CD4-positive, alpha-beta memory T cell (primary cell): ENCODE data around the gene ASB18. TPM values are rescaled to one million over a fixed set of nuclear protein-coding genes. Genes with fewer than 3 reads are reported as not detected.

ENCODE experiments used
- CTCF ChIA-PET: fragments of 350-600 bp; sonication (Branson Sonifier 250); formaldehyde crosslinking; loops from one replicate; lab custom pipeline; 2021; ENCODE audit warnings: inconsistent platforms; ENCODE audit not compliant: partially characterized antibody; lab: Charles Lee
- POLR2A ChIA-PET: fragments of 350-600 bp; sonication (Branson Sonifier 250); formaldehyde crosslinking; loops from one replicate; lab custom pipeline; 2021; ENCODE audit not compliant: partially characterized antibody; lab: Charles Lee
- DNase-seq, 5 donors: peaks; one replicate each; pipeline versions ENCODE4 v3.0.0 to v3.0.0-alpha.2; 2020 to 2022; ENCODE audit warnings: mixed read lengths in 1 of 5
- H3K27ac ChIP-seq: one replicate; pipeline ENCODE4 v1.7.0; 2013; ENCODE audit warnings: low read depth, low read length
- H3K27me3 ChIP-seq: 2 replicates; pipeline ENCODE4 v1.7.0; 2013; ENCODE audit warnings: mild to moderate bottlenecking, low read length, moderate library complexity; ENCODE audit not compliant: insufficient read depth
- H3K36me3 ChIP-seq: 2 replicates; pipeline ENCODE4 v1.7.0; 2013; ENCODE audit warnings: mild to moderate bottlenecking, low read length, moderate library complexity; ENCODE audit not compliant: insufficient read depth
- H3K4me1 ChIP-seq: 2 replicates; pipeline ENCODE4 v1.7.0; 2013; ENCODE audit warnings: mild to moderate bottlenecking, low read length, moderate library complexity; ENCODE audit not compliant: insufficient read depth
- H3K4me3 ChIP-seq, 2 donors: one replicate each; pipeline ENCODE4 v1.7.0; 2013; ENCODE audit warnings: low read length in 2 of 2, mild to moderate bottlenecking in 1 of 2
- H3K9me3 ChIP-seq, 2 donors: one replicate each; pipeline ENCODE4 v1.7.0; 2013; ENCODE audit warnings: low read length in 2 of 2, control low read depth in 1 of 2; ENCODE audit not compliant: control insufficient read depth in 1 of 2
- H3K27ac Mint-ChIP-seq, 7 donors: one replicate each; pipeline ENCODE4 v1.8.0; 2020 to 2021; ENCODE audit warnings: mixed read lengths in 7 of 7, mild to moderate bottlenecking in 6 of 7, inconsistent platforms in 3 of 7, moderate library complexity in 3 of 7
- H3K27me3 Mint-ChIP-seq, 2 donors: one replicate each; pipeline ENCODE4 v1.8.0; 2020 to 2021; ENCODE audit warnings: mixed read lengths in 2 of 2
- H3K36me3 Mint-ChIP-seq, 2 donors: one replicate each; pipeline ENCODE4 v1.8.0; 2020 to 2021; ENCODE audit warnings: mixed read lengths in 2 of 2, inconsistent platforms in 1 of 2, mild to moderate bottlenecking in 1 of 2
- H3K4me1 Mint-ChIP-seq, 4 donors: one replicate each; pipeline ENCODE4 v1.8.0; 2020 to 2021; ENCODE audit warnings: mixed read lengths in 4 of 4, mild to moderate bottlenecking in 1 of 4
- H3K4me3 Mint-ChIP-seq, 8 donors: one replicate each; pipeline ENCODE4 v1.8.0; 2020 to 2021; ENCODE audit warnings: mixed read lengths in 8 of 8, mild to moderate bottlenecking in 7 of 8, moderate library complexity in 6 of 8, inconsistent platforms in 3 of 8
- H3K9me3 Mint-ChIP-seq, 8 donors: one replicate each; pipeline ENCODE4 v1.8.0; 2020 to 2021; ENCODE audit warnings: mixed read lengths in 8 of 8, mild to moderate bottlenecking in 5 of 8, inconsistent platforms in 3 of 8, moderate library complexity in 1 of 8
- intact Hi-C: fragments of 100-400 bp; cut with micrococcal nuclease; formaldehyde crosslinking; loops from one replicate; pipeline ENCODE4 v1.15.1; 2023
- polyA plus RNA-seq, 2 donors: library from polyadenylated mRNA; unstranded; fragments of 300-500 nt; fragmentation: Illumina TruSeq; gene quantifications; one replicate each; pipeline ENCODE4 v1.2.3, GENCODE V29; 2021
- total RNA-seq, 2 experiments: library from RNA; stranded (reverse); gene quantifications; one replicate each; pipeline ENCODE4 v1.2.3, GENCODE V29; 2021

Gene ASB18
- total and polyA plus RNA-seq, 4 experiments from 2014 or later: not detected

DNA sequence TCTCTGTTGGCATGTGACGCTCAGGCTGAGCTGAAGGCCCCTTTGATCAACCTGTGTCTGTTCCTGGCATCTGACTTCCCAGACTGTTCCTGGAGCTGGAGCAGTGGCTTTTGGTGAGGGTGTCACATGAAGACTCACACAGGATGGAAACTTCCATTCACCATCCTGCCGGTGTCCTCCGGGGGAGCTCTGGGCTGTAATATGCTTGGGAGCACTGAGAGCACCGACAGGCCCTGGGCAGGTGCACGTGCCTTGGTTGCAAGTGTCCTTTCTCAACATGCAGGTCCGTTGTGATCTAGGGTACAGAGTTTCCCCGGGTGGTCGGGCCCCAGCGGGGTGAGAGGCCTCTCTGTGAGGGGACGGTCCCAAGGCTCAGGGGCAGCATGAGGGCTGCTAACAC lies 71.2 kb downstream of the ASB18 start:
- Mint-ChIP-seq H3K27me3 (peaks cover 3% of the 10 kb centered on the region in 2 donors), H3K4me3 (no peak overlapping the region), H3K9me3 (no peaks in the 10 kb centered on the region), H3K36me3 (no peaks in the 10 kb centered on the region), H3K27ac (no peak overlapping the region), H3K4me1 (no peaks in the 10 kb centered on the region)
- intact Hi-C loops: no loop called here
- DNase-seq: no peak
- H3K9me3 ChIP-seq: no peaks in the 10 kb centered on the region
- H3K36me3 ChIP-seq: no peaks in the 10 kb centered on the region
- H3K4me1 ChIP-seq: no peaks in the 10 kb centered on the region
- CTCF ChIA-PET: interaction anchor here (2.0 kb wide), 1 partner anchor 12 kb away, joined by 5 read pairs; no protein-coding TSS in a partner anchor
- no peak overlapping the region for H3K4me3 ChIP-seq
- POLR2A ChIA-PET: no interaction called here
- H3K27ac ChIP-seq: no peak overlapping the region
- no peaks in the 10 kb centered on the region for H3K27me3 ChIP-seq

DNA sequence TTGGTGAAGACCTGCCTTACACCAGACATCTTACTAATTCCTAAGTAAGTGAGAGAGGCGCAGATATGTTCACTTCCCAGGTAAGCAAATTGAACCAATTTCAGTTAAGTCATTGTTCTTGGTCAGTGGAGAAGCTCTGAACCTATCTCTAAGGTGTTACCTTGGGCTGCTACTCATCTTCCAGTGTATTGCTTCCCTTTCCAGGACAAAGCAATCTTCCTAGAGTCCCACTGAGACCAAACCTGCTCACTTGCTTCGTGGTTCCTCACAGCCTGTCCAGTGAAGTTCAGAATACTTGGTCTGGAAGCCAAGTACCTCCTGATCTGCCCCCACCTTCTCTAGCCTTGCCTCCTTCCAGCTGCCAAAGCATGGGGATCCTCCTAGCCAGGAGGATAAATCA lies 73.5 kb downstream of the ASB18 start:
- Mint-ChIP-seq H3K4me3 (no peak overlapping the region), H3K9me3 (peaks cover 0 to 5% (median 0%) of the 10 kb centered on the region in 8 donors), H3K4me1 (no peaks in the 10 kb centered on the region), H3K27ac (no peak overlapping the region), H3K36me3 (no peaks in the 10 kb centered on the region), H3K27me3 (peaks cover 3 to 4% of the 10 kb centered on the region in 2 donors)
- ChIA-PET CTCF (no interaction called here), POLR2A (no interaction called here)
- Histone ChIP-seq H3K9me3 (no peaks in the 10 kb centered on the region), H3K36me3 (no peaks in the 10 kb centered on the region), H3K4me1 (no peaks in the 10 kb centered on the region), H3K27ac (no peak overlapping the region), H3K27me3 (no peaks in the 10 kb centered on the region), H3K4me3 (no peak overlapping the region)
- DNase-seq: no peak
- intact Hi-C loops: no loop called here

DNA sequence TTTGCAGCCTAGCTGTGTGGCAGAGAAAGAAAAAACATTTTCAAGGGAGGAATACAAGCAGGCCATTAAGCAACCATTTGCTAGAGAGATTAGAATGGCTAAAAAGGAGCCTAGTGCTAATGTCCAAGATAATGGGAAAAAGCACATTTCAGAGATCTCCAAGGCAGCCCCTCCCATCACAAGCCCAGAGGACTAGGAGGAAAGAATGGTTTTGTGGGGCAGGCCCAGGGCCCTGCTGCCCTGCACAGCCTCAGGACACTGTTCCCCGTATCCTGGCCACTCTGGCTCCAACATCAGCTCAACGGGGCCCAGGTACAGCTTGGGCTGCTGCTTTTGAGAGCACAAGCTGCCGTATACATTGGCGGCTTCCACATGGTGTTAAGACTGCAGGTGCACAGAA lies 79.5 kb downstream of the ASB18 start:
- H3K27me3 Mint-ChIP-seq: peaks cover 22 to 27% of the 10 kb centered on the region in 2 donors
- intact Hi-C loops: no loop called here
- no peak for DNase-seq

DNA sequence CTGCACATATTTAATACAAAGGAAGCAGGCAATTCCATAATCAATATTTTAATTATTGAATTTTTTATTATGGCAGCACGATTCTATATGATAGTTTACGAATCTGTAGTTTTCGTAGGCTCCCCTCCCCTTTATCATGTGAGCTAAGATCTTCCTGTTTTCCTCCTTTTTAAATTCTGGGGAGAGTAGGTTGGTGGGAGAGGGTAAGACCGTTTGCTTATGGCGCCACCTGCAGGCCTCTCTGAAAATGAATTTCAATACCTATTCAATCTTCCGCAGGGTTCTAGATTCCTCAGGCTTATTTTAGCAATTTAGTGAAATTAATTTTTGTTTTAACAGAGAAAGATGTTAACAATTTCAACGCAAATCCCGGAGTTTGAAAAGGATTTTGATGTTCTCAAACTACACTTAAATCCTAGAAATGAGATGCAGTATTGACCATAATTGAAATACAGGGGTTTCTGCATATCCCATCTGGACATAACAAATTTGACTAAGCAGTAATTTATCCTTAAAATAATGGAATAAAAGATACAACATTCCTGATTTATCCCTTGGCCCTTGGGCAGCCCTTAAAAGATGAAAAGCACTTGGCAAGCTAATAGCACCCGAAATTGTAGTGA lies 83.3 kb downstream of the ASB18 start:
- peaks cover 0 to 9% (median 1%) of the 10 kb centered on the region in 8 donors for H3K9me3 Mint-ChIP-seq
- Histone ChIP-seq H3K4me3 (no peak overlapping the region), H3K27me3 (peaks cover 33% of the 10 kb centered on the region), H3K9me3 (no peaks in the 10 kb centered on the region), H3K36me3 (no peaks in the 10 kb centered on the region), H3K4me1 (peaks cover 14% of the 10 kb centered on the region), H3K27ac (no peak overlapping the region)
- DNase-seq: no peak
- peak overlapping the region in 1 of 8 donors; percentile 55 for H3K4me3 Mint-ChIP-seq
- POLR2A ChIA-PET: no interaction called here
- intact Hi-C loops: loop anchor here (1.0 kb wide), 2 partner anchors 402 to 415 kb away; no protein-coding TSS in a partner anchor
- CTCF ChIA-PET: interaction anchor here (1.2 to 2.6 kb wide), 4 partner anchors 11 to 415 kb away, joined by 4 to 14 read pairs (median 6); no protein-coding TSS in a partner anchor
- H3K27ac Mint-ChIP-seq: peak overlapping the region in 1 of 7 donors; percentile 15
- H3K27me3 Mint-ChIP-seq: peaks cover 35 to 39% of the 10 kb centered on the region in 2 donors
- no peaks in the 10 kb centered on the region for H3K36me3 Mint-ChIP-seq
- H3K4me1 Mint-ChIP-seq: peaks cover 0 to 19% (median 7%) of the 10 kb centered on the region in 4 donors

More for the DNA sequence above, 79.5 kb downstream of the ASB18 start:
- Mint-ChIP-seq H3K9me3 (peaks cover 0 to 9% (median 1%) of the 10 kb centered on the region in 8 donors), H3K36me3 (no peaks in the 10 kb centered on the region), H3K4me1 (peaks cover 0 to 8% (median 3%) of the 10 kb centered on the region in 4 donors), H3K4me3 (no peak overlapping the region), H3K27ac (no peak overlapping the region)
- no peak overlapping the region for H3K4me3 ChIP-seq
- no peaks in the 10 kb centered on the region for H3K36me3 ChIP-seq
- H3K4me1 ChIP-seq: peaks cover 2% of the 10 kb centered on the region
- H3K27me3 ChIP-seq: peaks cover 19% of the 10 kb centered on the region
- no peak overlapping the region for H3K27ac ChIP-seq
- ChIA-PET POLR2A (no interaction called here), CTCF (no interaction called here)
- H3K9me3 ChIP-seq: no peaks in the 10 kb centered on the region

DNA sequence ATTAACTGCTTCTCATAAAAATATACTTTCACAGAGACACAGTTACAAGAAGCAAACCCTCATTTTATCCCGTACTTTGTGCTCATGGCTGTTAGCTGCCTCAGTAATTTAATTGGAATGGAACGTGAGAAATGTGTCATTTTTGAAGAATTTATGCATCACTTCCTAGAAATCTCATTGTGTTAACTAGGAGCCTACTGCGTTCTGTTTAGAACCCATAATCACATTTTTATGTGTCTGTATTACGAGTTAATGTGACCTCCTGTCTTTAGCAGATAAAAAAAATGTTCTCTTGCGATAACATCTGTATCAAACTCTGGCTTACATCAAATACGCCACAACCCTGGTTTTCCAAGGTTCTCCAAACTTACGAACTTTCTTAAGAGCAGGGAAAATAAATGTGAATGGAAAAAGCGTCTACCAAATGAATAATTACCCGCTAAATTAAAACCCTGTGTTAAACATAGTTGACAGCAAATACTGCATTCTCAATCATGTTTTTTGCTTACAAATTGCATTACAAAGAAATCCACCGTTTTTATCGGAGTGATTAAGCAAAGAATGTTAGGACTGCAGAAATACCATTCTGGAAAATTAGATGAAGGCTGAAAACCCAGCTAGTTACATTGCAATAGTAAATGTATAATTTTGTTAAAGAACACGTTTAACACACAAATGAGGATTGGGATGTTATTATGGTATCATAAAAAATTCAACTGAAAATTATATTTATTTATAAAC lies 84.0 kb downstream of the ASB18 start:
- Mint-ChIP-seq H3K27ac (no peak overlapping the region), H3K4me3 (peak overlapping the region in 2 of 8 donors; percentile 17 to 48), H3K36me3 (no peaks in the 10 kb centered on the region), H3K9me3 (peaks cover 0 to 5% (median 1%) of the 10 kb centered on the region in 8 donors), H3K27me3 (peaks cover 36 to 41% of the 10 kb centered on the region in 2 donors), H3K4me1 (peaks cover 0 to 19% (median 7%) of the 10 kb centered on the region in 4 donors)
- Histone ChIP-seq H3K36me3 (no peaks in the 10 kb centered on the region), H3K4me1 (peaks cover 14% of the 10 kb centered on the region), H3K4me3 (no peak overlapping the region), H3K9me3 (no peaks in the 10 kb centered on the region), H3K27me3 (peaks cover 33% of the 10 kb centered on the region), H3K27ac (no peak overlapping the region)
- POLR2A ChIA-PET: no interaction called here
- intact Hi-C loops: no loop called here
- CTCF ChIA-PET: interaction anchor here (1.2 to 1.9 kb wide), 5 partner anchors 12 to 433 kb away, joined by 3 to 8 read pairs (median 4); no protein-coding TSS in a partner anchor
- DNase-seq: no peak

DNA sequence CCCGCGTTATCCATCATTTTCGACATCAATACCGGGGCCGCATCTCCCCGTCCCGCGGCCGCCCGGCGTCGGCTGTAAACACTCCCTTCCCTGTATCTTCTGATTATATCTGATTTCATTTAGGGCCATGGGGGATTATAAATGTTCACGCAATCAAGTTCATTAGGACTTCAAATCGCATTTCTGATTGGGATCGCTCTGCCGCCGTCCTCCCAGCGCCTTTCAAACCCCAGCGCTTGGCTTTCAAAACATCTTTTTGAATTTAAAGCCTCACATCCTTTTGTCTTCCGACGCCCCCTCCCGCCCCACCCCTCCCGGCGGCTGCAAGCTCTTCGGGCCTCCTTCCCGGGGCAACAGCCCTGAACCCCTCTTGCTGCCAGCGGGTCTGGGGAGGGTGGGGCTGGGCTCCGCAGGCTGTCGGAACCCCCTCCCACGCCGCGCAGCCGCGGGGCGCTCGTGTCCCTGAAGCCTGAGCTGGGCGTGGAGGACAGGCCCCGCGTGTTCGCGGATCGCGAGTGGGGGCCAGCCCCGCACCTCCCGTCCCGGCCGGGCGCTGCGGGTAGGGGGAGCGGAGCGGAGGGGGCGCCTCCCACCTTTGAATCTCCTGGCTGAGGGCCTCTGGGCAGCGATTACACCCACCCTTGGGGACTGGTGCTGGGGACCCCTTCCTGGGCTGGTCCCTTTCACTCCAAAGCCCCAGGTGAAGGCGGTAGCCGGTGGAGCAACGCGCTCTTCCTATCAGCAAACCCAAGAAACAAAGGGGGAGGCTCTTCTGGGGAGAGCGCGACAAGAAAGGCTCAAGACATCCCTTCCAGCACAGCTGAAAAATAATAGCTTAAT lies 84.8 kb downstream of the ASB18 start:
- H3K4me3 Mint-ChIP-seq: peak overlapping the region in 2 of 8 donors; percentile 26 to 35
- ChIA-PET CTCF (interaction anchor here (1.2 to 2.4 kb wide), 6 partner anchors 13 to 432 kb away, joined by 3 to 17 read pairs (median 4); no protein-coding TSS in a partner anchor), POLR2A (no interaction called here)
- H3K4me3 ChIP-seq: no peak overlapping the region
- peaks cover 0 to 19% (median 7%) of the 10 kb centered on the region in 4 donors for H3K4me1 Mint-ChIP-seq
- no peak for DNase-seq
- no peaks in the 10 kb centered on the region for H3K36me3 Mint-ChIP-seq
- H3K27me3 Mint-ChIP-seq: peaks cover 41 to 48% of the 10 kb centered on the region in 2 donors
- peaks cover 14% of the 10 kb centered on the region for H3K4me1 ChIP-seq
- H3K9me3 ChIP-seq: no peaks in the 10 kb centered on the region
- no peak overlapping the region for H3K27ac ChIP-seq
- no peak overlapping the region for H3K27ac Mint-ChIP-seq
- intact Hi-C loops: no loop called here
- peaks cover 35% of the 10 kb centered on the region for H3K27me3 ChIP-seq
- H3K9me3 Mint-ChIP-seq: peaks cover 0 to 4% (median 0%) of the 10 kb centered on the region in 8 donors
- H3K36me3 ChIP-seq: no peaks in the 10 kb centered on the region
